Astrocyte of the spinal cord (primary cell): ENCODE data around the gene HES7.

Experiments
- DNase-seq: peaks from one replicate; pipeline ENCODE4 v3.0.0; 2011; ENCODE audit warnings: low read depth, low spot score
- H3K4me3 ChIP-seq: 2 replicates; pipeline ENCODE4 v1.5.1; 2011; ENCODE audit warnings: low read depth, mild to moderate bottlenecking, low read length, moderate library complexity
- CTCF ChIP-seq: IDR thresholded peaks from 2 replicates; pipeline ENCODE4 v1.5.1; 2012; ENCODE audit warnings: low read depth, mild to moderate bottlenecking, low read length, inconsistent platforms
- in situ Hi-C: cut with HindIII; loops from 2 replicates; pipeline ENCODE4 v1.10.0; 2017; ENCODE audit warnings: low sequenced_read_pairs

The HES7 gene

DNA sequence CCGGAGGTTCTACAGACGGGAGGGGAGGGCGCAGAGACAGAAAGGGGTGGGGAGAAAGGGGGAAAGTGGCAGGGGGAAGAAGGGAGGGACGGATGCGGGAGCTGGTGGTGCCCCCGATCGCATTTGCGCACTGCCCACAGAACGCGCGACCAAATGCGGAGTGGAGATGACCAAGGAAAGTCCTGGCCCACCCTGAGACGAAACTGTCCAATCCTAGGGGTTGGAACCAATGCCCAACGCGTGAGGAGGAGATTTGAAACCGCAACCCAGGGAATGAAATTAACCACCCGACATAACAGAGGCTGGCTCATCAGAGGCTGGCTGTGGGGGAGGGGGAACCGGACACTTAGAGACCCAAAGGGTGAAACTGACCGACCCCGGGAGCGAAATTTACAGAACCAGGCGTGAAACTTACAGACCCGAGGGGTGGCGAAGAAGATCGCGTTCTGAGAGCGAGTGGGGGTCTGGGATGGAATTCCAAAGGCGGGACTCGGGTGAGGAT, 1.4 kb downstream of the HES7 start:
- peak; percentile 51 for DNase-seq
- no peak for TF ChIP-seq CTCF
- in situ Hi-C loops, result no loop called here
- H3K4me3 ChIP-seq, result peak overlapping the region; percentile 56

DNA sequence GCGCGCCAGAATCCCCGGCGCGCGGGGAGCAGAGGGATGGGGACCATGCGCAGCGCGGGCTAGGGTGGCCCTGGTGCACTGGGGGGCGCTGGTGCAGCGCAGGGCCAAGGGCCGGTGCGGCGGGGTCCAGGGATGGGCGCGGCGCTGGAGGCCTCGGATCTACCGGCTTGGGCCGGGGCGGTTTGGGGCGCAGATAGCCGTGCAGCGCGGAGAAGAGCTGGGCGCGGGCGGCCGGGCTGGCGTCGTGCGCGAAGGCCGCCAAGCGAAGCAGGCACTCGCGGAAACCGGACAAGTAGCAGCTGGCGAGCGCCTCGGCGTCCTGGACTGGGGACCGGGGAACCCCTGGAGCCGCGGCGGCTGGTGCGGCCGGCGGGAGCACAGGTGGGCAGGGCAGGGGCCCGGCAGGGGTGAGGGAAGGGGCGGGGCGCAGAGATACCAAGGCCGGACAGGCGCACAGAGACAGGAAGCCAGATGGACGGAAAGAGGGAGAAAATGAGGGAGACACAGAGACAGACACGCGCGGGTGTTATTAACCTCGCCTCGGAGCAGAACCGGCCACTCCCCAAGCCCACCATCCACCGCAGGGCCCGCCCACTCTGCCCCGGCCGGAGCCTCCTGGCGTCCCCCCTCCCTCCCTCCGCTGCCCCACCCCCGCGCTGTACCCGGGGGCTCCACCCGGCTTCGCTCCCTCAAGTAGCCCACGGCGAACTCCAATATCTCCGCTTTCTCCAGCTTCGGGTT, 2.1 kb downstream of the HES7 start:
- DNase-seq, result peak; percentile 65
- H3K4me3 ChIP-seq, result peak overlapping the region; percentile 56
- in situ Hi-C loops, result no loop called here
- TF ChIP-seq CTCF, result peak; percentile 50

DNA sequence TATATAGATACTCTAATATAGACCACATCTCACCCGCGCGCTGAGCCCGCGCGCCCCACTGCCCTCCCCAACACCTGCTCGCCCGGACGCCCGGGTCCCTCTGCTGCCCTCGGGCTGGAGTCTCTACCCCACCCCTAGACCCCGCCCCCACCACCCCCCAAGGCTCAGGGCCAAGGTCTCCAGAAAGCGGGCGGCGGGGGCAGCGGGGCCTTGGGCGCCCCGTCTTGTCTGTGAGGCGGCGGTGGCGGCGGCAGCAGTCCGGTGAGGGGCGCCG, 2.6 kb downstream of the HES7 start:
- DNase-seq, result no peak
- H3K4me3 ChIP-seq, result peak overlapping the region; percentile 56
- no peak for TF ChIP-seq CTCF
- in situ Hi-C loops, result no loop called here

- in situ Hi-C loops, result no loop called here
- TF ChIP-seq CTCF, result peak; percentile 43
- peak overlapping the region; percentile 56 for H3K4me3 ChIP-seq
- DNase-seq, result peak; percentile 81
These were observed 3.1 kb downstream of the HES7 start for GRCh38 chr17:8120520-8121406.

DNA sequence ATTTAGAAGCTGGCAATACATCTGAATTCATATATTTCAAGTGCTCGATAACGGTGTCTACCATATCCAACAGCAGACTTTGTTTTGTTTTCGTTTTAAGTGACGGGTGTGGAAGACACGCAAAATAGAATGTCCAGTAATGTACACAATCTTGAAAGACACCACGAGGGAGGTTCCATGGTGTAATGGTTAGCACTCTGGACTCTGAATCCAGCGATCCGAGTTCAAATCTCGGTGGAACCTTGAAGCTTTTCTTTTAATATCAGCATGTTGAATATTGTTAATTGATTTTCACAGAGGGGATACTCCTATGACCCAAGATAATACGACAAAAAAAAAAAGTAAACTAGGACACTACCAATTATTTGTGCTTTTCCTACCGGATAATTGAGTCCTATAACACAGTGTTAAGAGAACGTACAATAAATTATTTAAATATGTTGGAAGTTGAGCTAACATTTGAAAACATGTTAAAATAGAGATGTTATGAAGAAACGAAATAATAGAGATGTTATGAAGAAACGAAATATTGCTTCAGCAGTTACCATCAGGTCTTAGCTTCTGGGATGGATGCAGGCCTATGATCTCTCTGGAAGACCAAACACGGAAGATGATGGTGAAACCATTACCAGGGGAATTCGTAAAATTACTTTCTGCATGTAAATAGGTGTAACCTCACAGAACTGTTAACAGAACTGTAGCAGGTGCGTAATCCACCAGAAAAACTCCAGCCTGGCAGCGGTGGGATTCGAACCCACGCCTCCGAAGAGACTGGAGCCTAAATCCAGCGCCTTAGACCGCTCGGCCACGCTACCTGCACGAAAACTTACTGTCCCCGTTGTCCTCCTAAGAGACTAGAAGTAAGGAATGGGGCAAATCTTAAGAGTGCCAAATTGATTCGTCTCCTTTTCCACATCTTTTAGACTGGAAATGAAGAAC, 4.1 kb downstream of the HES7 start:
- in situ Hi-C loops, result loop anchor here (10.0 kb wide), 1 partner anchor 65 kb away; no protein-coding TSS in a partner anchor
- no peak for TF ChIP-seq CTCF
- H3K4me3 ChIP-seq, result peak overlapping the region; percentile 59
- DNase-seq, result peak; percentile 95
